Iris pigment epithelial cell (primary cell): ENCODE results near the gene COL28A1.

Experiments
- DNase-seq: peaks from one replicate; pipeline ENCODE4 v3.0.0-alpha.2; 2011; ENCODE audit warnings: low read depth

COL28A1 gene

DNA sequence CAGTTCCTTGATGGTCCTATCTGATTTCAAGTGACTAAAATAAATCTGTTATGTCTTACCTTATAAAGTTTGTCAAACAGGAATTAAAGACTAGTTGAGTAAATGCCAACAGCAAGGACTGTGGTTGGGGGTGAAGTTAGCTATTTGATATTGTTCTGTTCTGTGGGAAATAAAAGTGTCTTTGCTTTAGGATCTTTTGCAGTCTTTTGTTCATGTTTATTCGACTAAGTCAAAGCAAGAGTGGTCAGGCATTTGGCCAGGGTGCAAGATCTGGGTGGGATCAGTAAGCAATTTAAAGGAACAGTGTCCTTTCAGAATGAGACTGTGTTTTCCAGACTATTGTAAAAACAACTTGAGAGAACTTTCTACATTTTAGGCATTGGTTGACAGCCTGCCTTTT, at the start of gene COL28A1:
TSS of gene COL28A1 (minus strand) at position 183 of the 400 bp plus-strand sequence. CDS start 2,998 bp downstream, outside the sequence.
- no peak for DNase-seq

DNA sequence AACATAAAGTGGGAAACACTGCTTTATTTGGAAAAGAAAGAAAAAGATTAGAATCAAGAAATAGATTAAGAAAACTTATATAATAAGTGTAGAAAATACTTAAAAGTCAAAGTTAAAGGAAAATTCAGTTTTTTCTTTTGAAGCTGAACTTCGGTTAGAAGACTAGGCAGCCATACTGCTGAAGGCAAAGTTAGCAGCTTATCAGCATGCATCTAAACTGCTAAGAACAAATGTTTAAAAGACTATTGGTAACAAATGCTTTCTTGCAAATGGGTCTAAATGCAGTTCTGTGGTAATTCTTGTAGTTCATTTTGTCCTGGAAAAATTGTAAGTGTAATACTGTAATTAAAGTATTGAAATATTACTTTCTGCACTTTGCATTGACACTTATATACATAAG, 49.0 kb upstream of the COL28A1 start:
- DNase-seq, result no peak

GRCh38 chr7:7583731-7584130, 48.1 kb upstream of the COL28A1 start:
- DNase-seq, result no peak

GRCh38 chr7:7582596-7582995, 46.9 kb upstream of the COL28A1 start:
- DNase-seq, result no peak

GRCh38 chr7:7581531-7582179, 46.0 kb upstream of the COL28A1 start:
- DNase-seq, result no peak

GRCh38 chr7:7579638-7580037, 44.0 kb upstream of the COL28A1 start:
- no peak for DNase-seq

- no peak for DNase-seq
Measured at GRCh38 chr7:7577888-7578287, 42.2 kb upstream of the COL28A1 start.

GRCh38 chr7:7576344-7576743, 40.7 kb upstream of the COL28A1 start:
- no peak for DNase-seq

GRCh38 chr7:7573701-7574100, 38.0 kb upstream of the COL28A1 start:
- no peak for DNase-seq

DNA sequence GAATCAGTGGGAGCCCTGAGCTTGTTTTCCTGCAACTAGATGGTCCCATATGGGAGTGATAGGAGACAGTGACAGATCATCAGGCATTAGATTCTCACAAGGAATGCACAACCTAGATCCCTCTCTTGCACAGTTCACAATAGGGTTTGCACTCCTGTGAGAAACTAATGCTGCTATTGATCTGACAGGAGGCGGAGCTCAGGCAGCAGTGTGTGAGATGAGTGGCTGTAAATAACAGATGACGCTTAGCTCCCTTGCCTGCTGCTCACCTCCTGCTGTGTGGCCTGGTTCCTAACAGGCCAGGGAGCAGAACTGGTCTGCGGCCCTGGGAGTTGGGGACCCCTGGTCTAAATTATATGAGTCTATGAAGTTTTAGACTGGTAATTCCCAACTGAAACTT, 34.9 kb upstream of the COL28A1 start:
- no peak for DNase-seq

DNA sequence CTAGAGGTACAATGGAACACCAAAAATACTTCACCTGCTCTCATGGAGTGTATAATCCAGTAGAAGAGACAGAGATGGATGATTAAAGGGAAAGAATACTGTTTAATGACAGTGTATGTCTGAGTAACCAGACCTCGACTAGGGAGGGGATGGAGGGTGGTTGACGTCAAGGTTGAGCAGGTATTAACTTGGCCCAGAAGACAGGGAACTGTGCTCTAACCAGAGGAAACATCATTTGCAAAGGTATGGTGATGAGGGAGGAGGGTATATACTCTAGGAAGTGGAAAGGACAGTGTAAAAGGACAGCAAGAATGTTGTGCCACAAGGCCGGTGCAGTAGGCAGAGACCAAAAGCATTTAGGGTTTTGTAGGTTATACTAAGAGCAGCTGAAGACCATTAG, 33.9 kb upstream of the COL28A1 start:
- no peak for DNase-seq

DNA sequence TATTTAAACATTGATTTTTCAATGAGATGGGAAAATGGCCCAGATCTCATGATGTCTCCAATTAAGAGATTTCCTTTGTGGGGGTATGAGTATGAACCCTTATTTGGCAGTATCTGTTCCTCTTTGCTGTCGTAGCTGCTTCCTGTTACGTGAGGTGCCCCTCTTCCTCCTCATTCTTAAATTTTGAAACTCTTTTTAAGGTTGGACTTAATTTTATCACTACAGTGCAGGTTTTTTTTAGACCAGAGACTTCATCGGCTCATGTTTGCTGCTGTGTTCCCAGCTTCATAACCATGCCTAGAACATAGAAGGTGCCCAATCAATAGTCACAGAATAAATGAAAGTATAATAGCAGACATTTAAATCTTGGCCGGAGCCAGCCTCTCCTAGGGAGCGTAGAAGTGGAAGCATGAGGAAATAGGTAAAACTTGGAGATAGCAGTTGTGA, 33.4 kb upstream of the COL28A1 start:
- DNase-seq, result no peak

DNA sequence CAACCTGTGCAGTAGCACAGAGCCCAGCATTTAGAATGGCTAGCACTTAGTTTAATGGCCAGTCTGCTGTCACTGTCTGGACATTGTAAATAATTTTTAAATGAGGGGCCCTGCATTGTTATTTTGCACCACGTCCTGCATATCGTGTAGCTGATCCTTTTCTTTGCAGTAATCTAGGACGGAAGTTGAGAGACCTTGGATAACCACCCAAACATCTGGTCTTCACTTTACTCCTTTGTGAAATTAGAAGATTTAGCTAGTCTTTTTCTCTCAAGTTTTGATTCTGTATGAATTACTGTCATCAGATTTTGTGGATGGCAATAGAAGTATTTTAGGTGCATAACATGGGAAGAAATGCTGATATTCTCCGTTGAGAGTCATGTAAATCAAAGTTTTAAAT, 32.9 kb upstream of the COL28A1 start:
- no peak for DNase-seq

GRCh38 chr7:7567898-7568531, 32.3 kb upstream of the COL28A1 start:
- DNase-seq, result no peak

DNA sequence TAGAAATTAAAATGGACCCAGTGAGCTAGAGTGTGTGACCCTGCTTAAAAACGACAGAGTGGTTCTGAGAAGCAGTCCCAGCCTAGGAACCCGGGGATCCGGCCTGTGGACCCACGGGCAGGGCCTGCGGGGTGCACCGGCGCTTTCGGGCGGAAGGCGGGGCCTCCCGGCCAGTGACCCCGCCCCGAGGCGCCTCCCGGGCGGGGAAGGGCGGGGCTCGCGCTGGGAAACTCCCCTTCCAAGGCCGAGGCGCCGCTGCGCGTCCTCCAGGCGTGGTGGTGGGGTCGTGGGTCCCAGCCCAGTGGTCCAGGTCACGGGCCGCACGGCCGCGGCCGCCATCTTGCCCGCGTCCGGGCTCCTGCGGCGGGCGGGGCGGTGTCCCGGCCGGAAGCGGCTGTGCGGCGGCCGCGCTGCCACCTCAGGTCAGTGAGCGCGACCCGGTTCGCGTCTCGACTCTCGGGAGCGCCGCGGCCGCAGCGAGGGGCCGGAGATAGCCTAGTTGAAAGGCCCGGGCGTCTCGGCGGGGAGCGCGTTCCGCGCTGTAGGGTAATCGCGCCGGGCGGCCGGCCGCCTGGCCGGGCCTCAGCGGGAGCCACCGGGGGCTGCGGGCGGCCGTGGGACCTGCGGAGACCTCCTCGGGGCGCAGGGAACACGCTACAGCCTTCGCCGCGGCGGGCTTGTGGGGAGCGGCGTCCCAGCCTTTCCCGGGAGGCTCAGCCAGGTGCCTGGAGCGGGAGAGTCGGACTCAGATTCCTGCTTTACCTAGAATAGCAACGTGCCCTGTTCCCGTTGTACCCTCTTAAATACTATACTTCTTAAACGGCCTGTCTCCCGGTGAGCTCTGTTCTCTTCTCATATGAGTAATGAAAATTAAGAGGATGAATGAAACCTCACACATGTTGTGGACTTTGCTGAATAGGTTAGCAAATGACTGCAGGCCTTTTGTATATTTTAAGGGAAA, 31.3 kb upstream of the COL28A1 start, which contains the start of gene MIOS:
TSS of gene MIOS (plus strand) at position 234 of the 961 bp plus-strand sequence. CDS start 5,592 bp downstream, outside the sequence.
- DNase-seq, result peak; percentile 70

DNA sequence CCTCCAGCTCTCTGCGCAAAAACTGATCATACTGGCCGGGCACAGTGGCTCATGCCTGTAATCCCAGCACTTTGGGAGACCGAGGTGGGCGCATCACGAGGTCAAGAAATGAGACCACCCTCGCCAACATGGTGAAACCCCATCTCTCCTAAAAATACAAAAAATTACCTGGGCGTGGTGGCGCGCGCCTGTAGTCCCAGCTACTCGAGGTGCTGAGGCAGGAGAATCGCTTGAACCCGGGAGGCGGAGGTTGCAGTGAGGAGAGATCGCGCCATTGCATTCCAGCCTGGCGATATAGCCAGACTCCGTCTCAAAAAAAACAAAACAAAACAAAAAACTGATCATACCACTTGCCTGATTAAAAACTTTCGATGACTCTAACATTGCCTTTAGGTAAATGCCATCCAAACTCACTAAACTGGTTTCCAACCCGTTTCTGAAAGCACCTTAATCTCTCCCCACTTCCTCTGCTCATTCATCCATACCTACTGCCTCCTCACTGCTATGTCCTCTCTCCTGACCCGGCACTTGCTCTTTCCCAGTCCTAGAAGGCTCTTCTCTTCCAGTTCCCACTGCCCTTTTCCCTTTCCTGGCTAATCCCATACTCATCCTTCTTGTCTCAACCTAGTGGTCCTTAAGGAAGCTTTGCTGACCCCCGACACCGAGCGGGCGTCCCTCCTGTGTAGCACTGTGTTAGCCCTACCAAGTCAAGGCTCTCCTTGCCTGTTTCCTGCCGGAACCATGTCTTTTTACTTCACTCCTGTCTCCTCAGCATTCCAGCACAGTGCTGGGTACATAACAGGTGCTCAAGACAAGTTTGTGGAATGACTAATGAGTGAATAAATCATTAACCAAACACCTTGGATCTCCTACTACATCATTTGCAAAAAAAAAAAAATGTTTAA, 30.3 kb upstream of the COL28A1 start:
- DNase-seq, result no peak

- no peak for DNase-seq
Measured at GRCh38 chr7:7565018-7565680, 29.5 kb upstream of the COL28A1 start.

DNA sequence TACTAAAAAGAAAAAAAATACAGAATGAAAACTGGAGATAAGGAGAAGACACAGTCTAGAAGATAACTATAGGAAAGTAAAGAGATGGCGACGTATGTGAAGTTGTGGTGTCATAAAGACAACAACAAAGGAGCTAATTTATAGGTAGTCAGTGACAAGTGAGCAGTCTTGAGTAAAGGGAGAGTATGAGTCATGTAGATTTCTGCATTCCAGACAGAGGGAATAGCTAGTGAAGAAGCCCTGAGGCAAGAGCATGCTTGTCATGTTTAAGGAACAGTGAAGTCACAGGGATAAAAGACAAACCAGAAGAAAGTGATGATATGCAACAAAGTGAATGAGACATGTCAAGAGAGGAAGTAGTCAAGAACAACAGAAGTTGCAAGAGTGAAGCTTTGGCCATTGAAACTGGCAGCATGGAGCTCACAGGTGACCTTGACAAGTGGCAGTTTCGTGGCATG, 28.7 kb upstream of the COL28A1 start:
- DNase-seq, result peak; percentile 68

DNA sequence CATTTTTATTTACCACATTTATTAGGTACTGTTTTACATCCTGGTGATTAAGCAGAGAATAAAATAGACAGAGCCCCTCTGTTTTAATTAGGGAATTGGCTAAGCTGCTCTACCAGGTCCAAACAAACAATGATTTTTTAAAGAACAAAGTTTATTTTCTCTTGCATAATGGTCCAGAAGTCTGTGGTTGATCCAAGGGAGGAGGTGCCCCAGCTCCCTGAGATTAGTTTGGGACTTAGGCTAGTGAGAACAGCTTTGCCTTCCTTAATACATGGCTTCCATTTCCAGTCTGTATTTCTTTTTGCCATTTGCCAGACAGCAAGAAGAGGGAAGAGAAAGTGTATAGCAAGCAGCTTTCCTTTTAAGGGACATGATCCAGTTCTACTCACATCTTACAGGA, 28.1 kb upstream of the COL28A1 start:
- DNase-seq, result no peak

DNA sequence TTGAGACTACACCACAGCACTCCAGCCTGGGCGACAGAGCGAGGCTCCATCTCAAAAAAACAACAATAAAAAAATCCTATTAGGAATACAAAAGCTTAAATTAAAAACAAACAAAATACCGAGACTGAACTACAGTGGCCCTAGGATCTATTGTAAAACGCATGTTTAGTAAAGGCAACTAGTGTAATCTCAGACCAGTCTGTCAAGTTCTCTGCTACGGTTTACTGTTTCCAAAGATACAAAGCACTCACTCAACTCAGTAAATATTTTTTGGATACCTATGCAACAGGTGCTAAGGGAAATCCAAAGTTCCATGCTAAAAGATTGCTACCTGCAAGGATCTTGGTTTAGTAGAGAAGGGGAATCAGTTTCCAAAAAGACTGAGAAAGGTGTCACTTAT, 27.6 kb upstream of the COL28A1 start:
- no peak for DNase-seq

DNA sequence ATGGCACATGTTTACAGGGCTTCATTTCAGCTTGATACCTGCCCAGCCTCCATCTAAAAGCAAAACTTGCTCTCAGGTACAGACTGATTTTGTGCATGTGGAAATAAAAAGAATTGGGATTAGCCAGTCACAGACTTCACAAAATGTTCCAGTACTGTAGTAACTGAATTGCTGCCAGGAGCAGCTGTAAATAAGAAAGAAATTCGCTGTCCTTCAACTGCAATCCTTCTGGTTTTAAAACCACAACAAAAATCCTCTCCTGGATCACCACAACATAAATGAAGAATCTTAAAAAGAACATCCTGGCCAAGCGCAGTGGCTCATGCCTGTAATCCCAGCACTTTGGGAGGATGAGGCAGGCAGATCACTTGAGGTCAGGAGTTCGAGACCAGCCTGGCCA, 27.1 kb upstream of the COL28A1 start:
- DNase-seq, result peak; percentile 78
